SIG-M5 treated with dmso at 0.1 percent for 504 hours (cell line): ENCODE measurements around the gene GOLGA3.
A peak's percentile ranks its signal among the peaks of the same experiment; 100 is the strongest.
"Not testable (repeated sequence)": the region's sequence is repeated elsewhere in the genome, so short reads cannot be mapped to it uniquely, and the experiment has no call there.

Source experiments
- DNase-seq: peaks from one replicate; lab custom pipeline; 2025; ENCODE audit not compliant: unreplicated experiment; lab: John Stamatoyannopoulos, UW

Gene GOLGA3

DNA sequence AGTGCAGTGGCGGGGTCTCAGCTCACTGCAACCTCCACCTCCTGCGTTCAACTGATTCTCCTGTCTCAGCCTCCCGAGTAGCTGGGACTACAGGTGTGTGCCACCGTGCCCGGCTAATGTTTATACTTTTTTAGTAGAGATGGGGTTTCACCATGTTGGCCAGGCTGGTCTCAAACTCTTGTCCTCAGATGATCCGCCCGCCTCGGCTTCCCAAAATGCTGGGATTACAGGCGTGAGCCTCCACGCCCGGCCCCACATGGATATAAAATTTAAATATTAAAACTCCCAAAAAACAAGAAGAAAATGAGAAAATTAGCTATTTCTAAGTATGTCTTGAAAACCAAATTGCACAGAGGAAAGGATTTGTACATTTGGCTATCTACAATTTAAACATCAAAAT is 16.0 kb upstream of the GOLGA3 start:
- DNase-seq, result not testable (repeated sequence)

DNA sequence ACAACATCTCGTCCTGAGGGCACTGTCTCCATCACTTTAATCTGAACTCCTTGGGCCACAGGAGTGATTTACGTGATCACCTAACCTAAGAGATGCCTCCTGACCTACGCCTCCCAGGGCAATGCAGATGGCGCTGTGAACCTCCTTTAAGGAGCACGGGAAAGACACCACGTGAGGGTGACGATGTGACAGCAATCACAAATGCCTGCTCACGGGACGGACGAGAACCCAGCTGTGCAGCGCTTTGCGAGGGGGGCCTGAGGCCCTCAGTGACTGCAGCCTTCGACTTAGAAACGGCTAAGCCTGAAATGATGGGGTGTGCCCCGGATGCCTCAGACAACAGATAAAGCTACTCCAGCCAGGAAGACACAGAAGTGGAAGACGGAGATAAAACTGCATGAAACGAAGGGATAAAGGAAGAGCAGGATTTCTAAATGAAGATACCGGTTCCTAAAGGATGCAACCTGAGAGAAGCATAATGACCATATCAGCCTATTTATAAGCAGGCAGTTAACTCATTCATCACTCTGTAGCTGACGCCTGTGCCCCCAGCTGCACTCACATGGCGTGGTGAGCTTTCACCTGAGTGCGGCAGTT is 13.9 kb upstream of the GOLGA3 start:
- DNase-seq, result no peak

DNA sequence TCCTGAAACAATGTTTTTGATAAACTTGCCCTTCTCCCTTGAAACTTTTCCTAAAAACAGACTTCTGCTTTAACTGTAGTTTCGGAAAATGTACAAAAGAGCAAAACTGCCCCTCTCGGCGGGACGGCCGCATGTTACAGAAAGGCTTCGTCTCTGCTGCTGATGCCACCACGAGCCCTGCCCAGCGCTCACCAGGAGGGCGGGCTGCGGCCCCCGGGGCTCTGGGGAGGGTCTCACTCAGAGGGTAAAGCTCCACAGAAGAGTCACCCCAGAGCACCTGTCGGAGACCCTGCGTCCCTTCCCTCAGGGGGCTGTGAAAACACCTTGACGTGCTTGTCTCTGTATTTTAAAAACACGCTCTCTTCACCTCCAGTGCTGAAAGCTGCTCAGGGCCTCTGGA is 12.5 kb upstream of the GOLGA3 start:
- no peak for DNase-seq

DNA sequence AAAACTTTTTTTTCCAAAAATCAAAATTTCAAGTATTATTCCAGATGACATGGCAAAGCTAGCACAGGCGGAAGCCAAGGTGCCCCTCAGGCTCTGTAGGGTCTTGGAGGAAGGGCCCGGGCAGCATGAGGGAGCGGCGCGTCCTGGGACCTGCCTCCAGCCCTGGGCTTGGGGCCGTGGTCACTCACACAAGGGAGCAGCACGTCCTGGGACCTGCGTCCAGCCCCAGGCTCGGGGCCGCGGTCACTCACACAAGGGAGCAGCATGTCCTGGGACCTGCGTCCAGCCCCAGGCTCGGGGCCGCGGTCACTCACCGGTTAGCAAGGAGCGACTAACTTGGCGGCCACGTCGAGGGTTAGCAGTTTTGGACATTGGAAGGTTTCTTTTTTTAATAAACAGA is 11.9 kb upstream of the GOLGA3 start:
- DNase-seq, result no peak

DNA sequence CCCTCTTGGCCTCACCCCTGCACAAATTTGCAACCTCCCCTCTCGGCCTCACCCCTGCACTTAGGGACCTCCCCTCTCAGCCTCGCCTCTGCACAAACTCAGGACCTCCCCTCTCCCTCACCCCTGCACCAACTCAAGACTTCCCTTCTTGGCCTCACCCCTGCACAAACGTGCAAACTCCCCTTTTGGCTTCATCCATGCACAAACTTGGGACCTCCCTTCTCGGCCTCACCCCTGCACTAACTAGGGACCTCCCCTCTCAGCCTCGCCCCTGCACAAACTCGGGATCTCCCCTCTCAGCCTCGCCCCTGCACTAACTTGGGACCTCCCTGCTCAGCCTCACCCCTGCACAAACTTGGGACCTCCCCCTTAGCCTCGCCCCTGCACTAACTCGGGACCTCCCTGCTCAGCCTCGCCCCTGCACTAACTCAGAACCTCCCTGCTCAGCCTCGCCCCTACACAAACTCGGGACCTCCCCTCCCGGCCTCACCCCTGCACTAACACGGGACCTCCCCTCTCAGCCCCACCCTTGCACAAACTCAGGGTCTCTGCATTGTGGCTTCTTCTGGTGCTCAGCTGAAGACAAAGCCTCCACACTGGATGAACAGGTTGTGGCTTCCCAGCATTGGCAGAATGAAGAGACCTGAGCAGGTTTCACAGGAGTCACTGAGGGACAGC is 11.0 kb upstream of the GOLGA3 start:
- DNase-seq, result no peak

DNA sequence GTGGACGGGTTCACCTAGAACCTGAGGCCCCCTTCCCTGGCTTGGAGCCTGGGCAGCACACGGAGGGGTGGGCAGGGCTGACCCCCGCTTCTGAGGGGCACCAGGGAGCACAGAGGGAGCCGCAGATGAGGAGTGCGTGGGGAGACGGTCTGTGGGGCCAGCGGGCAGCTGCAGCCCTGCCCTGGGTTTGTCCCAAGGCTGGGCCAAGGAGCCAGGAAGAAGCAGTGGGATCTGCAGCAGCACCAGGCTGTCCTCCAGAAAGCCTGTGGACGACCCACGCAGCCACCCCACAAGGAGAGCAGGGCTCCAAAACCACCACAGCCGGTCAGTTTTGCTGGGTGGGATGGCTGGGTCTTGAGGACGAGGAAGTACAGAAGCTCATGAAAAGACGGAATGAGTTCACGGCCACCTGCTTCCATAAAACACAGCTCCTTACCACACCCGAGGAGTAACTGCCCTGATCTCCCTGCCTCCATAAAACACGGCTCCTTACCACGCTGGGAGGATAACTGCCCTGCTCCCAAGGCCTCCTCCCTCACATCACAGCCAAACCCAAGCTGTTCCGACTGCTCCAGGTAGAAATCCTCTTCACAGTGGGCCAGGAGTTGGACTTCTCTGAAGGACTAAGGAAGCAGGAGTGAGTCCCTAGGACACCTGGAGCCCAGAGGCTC is 9.9 kb upstream of the GOLGA3 start:
- DNase-seq, result no peak

DNA sequence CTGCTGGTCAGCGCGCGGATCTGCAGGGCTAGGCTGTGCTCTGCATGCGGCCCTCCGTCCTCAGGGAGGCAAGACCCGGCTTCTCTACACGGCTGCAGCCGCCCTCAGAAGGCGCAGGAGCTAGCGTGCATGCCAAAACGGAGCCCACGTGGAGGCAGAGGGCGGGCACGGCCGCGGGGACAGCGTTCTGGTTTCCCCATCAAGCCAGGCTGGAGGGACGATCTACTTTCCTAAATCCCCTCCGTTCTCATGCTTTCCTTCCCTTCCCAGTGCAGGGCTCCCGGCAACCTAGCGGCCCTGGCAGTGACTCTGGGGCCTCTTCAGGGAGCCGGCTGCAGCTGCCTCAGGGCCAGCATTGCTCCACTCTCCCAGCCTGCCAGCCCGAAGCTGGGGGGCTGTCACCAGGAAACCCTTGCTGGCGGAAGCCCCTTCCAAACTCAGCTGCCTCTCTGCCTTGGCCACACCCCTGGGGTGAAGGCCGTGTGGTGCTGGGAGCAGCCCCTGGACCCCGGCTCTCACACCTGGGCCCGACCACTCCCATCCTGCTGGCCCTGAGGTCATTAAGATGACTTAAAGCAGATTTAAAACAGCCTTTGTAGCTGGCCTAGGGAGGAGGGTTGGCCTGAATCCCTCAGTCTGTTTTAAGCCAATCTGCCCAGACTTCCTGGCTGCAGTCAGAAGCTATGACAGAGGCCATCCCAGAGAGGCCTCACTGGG is 9.2 kb upstream of the GOLGA3 start:
- DNase-seq, result no peak

DNA sequence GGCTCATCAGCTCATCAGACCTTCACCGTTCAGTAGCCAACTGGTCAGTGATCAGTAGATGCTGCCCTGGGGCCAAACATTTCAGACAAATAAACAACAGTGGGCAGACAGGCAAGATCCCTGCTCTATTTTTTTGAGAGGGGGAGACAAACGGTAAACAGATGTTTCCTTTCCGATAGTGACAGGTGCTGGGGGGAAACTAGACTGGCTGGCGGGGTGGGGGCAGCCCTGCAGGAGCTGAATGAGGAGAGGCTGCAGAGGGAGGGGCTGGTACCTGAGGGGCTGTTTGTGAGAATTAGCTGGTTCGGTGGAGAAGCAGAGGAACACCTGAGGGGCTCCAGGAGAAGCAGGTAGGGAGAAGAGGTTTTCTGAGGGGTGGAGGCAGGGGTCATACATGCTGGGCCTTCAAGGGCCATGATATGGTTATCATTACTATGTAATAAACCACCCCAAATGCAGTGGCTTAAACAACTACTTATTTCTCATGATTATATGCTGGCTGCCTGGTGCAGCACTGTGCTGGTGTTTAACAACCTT is 8.2 kb upstream of the GOLGA3 start:
- no peak for DNase-seq

DNA sequence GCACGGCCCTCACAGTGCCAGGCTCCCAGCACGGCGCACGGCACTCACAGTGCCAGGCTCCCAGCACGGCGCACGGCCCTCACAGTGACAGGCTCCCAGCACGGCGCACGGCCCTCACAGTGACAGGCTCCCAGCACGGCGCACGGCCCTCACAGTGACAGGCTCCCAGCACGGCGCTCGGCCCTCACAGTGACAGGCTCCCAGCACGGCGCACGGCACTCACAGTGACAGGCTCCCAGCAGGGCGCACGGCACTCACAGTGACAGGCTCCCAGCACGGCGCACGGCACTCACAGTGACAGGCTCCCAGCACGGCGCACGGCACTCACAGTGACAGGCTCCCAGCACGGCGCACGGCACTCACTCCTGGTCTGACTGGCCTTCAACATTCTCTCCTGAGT is 7.6 kb upstream of the GOLGA3 start:
- not testable (repeated sequence) for DNase-seq

DNA sequence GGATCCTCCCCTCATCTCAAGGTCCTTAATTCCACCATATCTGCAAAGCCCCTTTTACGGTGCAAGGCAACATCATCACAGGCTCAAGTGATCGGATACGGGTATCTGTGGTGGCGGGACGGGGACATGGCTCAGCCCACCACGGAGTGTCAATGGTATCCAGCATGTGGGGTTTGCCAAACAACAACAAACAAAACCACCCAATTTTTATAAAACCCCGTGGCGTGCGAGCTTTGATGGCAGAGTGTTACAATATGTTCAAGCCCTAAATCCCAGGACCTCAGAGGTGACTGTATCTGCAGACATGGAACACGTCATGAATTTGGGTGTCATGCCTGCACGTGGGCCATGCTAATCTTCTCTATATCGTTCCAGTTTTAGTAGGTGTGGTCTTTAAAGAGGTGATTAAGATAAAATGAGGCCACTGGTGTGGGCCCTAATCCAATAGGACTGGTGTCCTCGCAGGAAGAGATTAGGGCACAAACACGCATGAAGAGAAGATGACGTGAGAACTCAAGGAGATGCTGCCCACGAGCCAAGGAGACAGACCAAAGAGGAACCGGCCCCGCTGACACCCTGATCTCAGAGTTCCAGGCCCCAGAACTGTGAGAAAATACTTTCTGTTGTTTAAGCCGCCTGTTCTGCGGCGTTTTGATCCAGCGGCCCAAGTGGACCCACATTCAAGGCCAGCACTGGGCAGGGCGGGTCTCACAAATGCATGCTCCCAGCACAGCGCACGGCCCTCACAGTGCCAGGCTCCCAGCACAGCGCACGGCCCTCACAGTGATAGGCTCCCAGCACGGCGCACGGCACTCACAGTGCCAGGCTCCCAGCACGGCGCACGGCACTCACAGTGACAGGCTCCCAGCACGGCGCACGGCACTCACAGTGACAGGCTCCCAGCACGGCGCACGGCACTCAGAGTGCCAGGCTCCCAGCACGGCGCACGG is 6.7 kb upstream of the GOLGA3 start:
- no peak for DNase-seq

DNA sequence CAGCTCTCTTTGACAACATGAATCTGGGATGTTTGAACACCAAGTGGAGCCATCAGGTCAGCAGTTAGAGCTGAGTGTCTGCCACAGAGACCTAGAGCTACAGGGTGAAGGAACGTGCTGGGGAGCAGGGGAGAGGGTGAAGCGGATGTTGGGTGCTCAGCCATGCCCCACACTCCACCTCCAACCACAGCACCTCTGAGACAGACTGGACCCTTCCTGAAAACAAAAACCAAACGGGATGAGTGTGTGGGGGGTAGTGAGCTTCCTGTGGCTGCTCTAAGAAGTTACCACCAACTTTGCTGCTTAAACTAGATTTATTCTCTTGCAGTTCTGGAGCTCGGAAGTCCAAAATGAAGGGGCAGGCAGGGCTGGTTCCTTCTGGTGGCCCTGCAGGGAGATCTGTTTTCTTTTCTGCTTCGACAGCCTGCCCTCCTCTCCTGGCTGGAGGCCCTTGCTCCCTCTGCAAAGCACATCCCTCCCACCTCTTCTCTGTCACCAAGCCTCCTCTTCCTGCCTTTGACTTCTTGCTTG is 5.6 kb upstream of the GOLGA3 start:
- DNase-seq, result no peak

DNA sequence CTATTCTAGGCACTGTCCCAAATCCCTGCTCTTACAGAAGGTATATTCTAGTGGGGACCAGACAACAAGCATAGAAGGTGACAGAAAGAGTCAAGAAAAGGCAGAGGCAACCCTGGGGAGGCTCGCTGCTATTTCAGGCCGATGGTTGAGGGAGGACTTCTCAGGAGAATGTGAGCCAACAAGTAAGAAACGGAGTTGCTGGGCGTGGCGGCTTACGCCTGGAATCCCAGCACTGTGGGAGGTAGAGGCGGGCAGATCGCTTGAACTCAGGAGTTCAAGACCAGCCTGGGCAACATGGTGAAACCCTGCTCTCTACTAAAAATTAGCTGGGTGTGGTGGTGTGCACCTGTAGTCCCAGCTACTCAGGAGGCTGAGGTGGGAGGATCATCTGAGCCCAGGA is 4.7 kb upstream of the GOLGA3 start:
- DNase-seq, result no peak

DNA sequence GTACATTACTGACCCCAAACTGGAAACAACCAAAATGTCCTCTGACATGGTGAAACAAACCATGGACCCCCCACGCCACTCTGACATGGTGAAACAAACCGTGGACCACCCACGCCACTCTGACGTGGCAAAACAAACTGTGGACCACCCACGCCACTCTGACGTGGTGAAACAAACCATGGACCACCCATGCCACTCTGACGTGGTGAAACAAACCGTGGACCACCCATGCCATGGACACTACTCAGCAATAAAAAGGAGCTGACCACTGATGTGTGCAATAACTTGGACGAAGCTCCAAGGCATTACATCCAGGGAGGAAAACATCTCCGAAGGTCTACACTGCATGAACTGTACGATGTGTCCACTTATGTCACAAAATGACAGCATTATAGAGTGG is 3.1 kb upstream of the GOLGA3 start:
- DNase-seq, result no peak

DNA sequence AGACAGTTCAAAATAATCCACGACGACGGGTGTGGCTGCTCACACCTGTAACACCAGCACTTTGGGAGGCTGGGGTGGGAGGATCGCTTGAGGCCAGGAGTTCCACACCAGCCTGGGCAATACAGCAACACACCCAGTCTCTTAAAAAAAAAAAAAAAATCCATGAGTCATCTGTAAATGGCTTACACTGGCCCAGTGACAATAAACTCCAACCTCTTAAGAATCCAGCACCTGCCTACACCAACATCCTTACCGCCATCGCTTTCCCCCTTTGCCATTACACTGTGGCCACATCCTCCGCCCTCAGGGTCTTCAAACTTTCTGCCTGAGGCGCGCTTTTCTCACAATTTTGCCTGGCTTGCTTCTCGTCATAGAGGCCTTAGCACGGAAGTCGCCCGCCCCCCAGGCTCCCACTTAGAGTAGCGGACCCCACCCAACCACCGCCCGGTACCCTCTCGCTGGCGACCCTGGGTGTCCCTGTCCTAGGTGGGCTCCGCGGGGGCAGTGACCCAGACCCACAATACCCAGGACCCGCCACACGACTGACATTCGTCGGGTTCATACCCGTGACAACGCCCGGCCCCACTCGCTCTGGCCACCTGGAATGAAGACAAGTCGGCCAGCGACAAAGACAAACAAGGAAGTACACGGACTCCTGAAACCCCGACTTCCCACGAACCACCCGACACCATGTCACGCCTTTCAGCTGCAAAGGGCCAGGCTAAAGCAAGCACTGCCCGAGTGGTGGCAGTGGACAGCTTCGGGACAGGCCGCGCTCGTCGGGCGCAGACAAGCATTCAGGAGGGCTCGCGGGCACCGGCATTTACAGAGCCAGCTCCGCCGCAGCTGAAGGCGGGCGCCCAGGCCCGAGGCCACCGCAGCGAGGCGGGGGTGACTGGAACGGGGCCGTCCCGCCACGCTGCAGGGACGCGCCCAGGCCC is 636 bp downstream of the GOLGA3 start:
- DNase-seq, result peak; percentile 36

DNA sequence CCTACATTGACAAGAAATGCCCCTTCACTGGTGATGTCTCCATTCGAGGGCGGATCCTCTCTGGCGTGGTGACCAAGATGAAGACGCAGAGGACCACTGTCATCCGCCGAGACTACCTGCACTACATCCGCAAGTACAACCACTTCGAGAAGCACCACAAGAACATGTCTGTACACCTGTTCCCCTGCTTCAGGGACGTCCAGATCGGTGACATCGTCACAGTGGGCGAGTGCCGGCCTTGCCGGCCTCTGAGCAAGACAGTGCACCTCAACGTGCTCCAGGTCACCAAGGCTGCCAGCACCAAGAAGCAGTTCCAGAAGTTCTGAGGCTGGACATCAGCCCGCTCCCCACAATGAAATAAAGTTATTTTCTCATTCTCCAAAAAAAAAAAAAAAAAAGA is 2.8 kb downstream of the GOLGA3 start:
- no peak for DNase-seq

DNA sequence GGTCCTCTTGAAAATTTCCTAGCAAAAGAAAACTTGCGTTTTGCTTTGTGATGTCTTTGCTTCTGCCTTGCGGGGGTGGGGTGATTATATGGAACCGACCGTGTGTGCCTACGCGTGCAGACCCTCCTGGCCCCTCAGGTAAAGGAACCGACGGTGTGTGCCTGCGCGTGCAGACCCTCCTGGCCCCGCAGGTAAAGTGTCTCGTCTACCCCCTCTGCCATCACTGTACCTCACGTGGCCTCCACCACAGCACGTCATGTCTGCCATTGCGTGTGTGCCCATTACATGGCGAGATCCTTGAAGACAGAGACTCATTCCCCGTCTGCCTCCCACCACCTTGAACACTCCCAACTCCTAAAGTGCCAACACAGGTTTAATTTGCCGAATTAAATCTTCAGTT is 3.6 kb downstream of the GOLGA3 start:
- no peak for DNase-seq

DNA sequence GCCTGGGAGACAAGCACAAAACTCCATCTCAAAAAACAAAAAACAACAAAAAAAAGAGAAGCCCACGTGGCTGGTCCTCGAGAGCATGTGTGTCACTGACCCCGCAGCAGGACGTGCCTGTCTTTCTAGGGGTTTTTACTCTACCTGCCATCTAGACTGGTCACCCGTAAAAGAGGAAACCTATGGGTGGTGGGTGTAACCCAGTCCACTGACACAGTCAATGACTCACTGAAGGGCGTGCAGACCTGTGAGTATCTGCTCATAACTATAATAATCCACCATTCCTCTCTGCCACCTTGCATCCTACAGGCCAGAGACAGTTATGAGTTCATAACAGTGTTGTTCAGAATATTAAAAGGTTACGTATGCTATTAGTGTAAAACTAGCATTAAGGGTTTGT is 4.6 kb downstream of the GOLGA3 start:
- no peak for DNase-seq

DNA sequence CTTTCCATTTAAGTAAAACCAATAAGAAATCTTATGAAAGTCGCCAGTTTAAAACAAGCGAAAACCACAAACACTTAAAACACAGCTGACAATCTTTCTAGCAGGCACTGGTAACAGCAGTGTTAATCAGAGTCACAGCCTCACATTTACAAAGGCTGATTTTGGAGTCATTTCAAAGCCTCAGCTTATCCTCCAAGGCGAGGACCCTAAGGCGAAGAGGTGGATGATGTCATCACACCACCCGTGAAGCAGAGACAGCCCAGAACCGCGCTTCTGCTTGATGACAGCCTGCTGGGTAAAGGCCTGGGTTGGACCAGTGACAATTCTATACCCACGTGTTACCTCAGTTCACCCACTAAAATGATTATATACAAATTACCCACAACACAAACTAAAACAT is 10.1 kb downstream of the GOLGA3 start:
- DNase-seq, result no peak

DNA sequence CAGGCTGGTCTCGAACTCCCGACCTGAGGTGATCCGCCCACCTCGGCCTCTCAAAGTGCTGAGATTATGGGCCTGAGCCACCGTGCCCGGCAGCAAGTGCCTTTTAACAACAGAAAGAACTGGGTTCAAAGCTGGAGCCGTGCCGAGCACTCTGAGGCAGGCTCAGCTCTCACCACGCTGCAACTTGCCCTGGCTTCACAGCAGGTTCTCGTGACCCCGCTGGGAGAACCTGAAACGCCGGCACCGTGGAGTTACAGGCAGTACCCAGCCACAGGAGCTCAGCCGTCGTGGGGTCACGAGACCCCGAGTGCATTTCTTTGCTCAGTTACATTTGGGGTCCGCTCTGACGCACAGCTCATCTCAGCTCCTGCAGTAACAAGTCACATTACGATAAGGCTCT is 14.4 kb downstream of the GOLGA3 start:
- DNase-seq, result no peak
